Activated effector memory CD4-positive, alpha-beta T cell treated with Interleukin-2 at 50 U/mL for 16 hours (primary cell): Measurements from ENCODE around the gene IGF2BP2.
"Not testable (repeated sequence)": the region's sequence is repeated elsewhere in the genome, so short reads cannot be mapped to it uniquely, and the experiment has no call there.

Experiments used
- DNase-seq: peaks from one replicate; pipeline ENCODE4 v3.0.0-alpha.2; 2020

The IGF2BP2 gene

DNA sequence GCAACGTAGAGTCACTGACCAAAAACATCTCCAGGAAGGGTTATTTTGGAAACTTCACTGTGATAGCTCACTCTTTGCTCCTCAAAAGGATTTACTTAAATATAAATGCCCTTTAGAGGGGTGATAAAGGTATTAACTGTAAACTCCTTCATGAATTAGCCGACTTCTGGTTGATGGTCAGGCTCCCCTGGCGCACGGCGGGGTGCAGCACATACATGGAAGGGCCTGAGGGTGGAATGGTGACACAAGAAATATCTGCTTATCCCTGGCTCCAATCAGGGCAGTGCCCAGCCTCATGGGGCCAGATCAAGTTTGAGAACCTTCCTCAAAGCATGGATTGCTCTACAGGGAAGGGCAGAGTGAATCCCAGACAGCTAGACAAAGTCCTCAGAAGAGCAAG, 116.5 kb downstream of the IGF2BP2 start:
- DNase-seq = no peak

DNA sequence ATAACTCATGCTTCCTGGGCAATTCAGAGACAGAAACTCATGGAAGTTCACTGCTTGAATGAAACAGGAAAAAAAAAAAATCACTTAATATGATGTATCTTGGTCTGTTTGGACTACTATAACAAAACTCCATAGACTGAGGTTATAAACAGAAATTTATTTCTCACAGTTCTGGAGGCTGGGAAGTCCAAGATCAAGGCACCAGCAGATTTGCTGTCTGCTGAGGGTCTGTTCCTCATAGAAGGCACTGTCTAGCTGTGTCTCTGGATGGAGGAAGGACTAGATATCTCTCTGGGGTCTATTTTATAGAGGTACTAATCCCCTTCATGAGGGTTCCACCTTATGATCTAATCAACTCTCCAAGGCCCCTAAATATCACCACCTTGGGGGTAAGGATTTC, 119.3 kb downstream of the IGF2BP2 start:
- no peak for DNase-seq

DNA sequence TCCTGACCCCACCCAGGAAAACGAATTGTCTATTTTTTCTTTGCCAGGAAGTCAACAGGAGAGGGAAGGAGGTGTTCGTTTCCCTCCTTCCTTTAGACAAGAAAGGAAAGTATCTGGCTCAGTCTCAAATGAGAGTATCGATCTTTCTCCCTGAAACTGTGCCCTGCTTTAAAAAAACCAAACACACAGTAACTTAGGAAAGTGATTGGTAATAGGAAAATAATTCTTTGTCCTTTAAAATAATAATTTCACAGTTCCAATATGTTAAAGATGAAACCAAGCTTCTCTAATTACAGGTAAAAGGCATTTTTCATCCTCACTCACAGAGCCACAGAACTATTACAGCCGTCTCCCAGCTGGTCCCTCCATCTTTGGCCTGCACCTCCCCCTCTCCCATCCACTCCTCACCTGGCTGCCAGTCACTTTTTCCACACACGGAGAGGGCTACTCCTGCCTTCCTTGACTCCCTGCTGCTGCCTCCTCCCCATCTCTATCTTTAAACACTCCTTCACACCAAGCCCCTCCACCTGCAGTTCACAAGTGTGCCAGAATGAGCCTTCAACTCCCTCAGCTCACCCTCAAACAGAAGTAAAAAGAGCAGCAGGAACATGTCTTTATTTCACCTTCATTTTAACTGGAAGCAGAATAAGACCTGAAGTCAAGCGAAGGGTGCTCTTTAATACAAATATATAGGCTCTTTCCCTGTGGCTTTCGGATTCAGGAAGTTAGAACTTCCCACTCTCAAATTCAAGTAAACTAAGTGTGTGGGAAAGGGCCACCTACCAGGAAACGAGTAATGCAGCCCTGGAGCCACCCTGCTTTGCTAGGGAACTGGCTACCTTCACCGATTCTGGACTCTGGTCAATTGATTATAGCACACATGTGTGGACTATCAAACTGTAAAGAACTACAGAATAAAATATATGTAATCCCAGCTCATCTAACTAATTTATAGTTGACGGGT, 122.3 kb downstream of the IGF2BP2 start:
- DNase-seq = no peak

DNA sequence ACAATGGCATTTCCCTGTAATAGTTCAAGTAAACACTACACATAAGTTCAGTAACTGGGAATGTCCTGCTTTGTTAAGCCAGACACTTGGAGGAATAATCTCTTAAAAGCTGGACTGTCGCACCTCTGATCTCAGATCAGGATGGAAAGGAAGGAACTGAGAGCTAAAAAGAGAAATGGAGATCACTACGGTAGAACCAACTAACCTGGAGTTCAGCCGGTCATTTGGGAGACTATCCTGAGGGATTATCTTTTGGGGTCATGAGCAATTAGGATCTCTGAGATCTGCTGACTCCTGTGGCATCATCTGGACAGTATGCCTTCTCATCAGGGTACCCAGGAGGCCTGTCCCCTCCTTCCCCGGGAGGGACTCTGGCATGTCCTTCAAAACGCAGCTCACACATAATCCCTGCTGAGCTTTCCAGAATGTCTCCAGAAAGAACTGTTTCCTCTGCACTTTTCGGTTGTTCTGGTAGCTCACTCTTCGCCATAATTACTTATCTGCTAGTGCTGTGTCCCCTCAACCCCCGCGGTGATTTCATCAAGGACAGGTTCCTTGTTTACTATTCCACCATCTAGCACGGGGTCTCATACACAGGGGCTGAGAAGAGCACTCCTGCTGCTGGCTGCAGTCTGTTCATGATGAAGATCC, 123.1 kb downstream of the IGF2BP2 start:
- DNase-seq = no peak

DNA sequence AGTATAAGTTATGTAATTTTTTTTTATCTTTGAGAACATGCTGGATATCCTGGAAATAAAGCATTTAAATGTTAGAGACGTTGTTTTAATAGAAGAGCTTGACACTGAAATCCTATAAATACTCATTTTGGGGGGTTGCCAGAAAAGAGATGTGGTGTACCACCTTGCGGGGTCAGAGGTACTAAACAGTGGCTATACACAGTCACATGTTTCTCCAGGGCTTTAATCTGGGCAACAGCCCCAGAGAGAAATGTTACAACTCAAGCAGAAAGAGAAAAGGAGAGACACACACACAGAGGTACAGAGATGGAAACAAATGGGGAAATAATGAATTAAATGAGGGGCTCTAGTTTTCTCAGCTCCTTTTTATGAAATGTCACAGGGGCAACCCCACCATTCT, 124.9 kb downstream of the IGF2BP2 start:
- DNase-seq = no peak

DNA sequence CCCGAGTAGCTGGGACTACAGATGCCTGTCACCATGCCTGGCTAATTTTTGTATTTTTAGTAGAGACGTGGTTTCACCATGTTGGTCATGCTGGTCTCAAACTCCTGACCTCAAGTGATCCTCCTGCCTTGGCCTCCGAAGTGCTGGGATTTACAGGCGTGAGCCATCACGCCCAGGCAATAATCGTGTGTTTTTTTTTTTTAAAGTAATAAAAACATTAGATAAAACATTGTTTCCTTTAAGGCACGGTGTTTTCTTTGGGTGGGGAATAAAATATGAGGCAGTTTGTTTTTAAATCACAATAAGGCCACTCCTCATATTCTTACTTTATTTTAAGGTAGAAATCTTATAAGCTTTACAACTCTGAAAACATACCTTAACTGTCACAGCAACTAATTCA, 127.6 kb downstream of the IGF2BP2 start:
- DNase-seq = not testable (repeated sequence)

DNA sequence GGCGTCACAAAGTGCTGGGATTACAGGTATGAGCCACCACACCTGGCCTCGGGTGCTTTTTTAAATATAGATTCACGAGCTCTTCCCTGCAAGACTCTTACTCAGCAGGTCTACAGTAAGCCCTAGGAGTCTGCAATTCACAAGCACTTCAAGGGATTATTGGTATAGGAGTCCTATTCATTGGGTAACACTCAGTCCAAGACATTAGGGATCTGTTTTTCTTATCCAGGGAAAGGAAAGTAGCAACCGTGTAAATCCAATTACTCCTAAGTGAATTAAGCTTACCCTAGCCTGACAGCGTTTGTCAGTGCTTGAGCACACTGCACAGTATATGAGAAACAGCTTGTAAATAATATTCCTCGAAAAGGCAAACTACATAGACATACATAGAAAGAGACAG, 128.8 kb downstream of the IGF2BP2 start:
- no peak for DNase-seq

DNA sequence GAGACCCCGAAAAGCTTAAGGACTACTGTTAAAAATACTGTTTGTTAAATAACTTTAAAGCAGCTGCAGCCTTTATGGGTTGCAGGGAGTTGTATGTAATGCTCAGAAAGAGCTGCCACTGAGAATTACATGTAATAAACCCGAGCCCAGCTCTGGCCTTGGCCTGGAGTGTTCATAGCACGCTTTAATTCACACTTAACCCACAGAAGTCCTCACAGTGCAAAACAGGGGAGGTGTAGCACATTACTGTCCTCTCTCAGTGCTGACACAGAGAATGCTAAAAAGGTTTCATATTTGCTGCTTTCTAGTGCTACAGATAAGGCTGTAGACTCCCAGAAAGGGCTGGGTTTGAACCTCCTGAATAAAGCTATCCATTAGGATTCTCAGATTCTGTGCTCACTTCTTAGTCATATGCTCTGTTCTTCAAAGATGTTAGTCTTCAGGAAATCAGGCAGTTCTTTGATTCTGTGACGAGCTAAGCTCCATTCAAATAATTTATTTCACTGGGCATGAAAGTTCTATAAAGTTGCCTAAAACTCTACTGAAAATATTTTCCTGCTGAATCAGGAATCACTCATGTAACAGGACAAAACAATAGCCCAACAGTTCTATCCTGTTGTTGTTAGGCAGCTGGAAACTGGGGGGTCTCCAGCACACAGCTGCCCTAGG, 130.7 kb downstream of the IGF2BP2 start:
- no peak for DNase-seq

DNA sequence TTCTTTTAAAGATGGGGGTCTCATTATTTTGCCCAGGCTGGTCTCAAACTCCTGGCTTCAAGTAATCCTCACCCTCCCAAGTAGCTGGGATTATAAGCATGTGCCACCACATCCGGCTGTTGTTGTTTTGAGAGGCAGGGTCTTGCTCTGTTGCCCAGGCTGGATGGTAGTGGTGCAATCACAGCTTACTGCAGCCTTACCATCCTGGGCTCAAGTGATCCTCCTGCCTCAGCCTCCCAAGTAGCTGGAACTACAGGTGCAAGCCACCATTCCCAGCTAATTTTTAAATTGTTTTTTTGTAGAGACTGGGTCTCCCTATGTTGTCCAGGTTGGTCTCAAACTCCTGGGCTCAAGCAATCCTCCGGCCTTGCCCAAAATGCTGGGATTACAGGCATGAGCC, 133.2 kb downstream of the IGF2BP2 start:
- DNase-seq = no peak

DNA sequence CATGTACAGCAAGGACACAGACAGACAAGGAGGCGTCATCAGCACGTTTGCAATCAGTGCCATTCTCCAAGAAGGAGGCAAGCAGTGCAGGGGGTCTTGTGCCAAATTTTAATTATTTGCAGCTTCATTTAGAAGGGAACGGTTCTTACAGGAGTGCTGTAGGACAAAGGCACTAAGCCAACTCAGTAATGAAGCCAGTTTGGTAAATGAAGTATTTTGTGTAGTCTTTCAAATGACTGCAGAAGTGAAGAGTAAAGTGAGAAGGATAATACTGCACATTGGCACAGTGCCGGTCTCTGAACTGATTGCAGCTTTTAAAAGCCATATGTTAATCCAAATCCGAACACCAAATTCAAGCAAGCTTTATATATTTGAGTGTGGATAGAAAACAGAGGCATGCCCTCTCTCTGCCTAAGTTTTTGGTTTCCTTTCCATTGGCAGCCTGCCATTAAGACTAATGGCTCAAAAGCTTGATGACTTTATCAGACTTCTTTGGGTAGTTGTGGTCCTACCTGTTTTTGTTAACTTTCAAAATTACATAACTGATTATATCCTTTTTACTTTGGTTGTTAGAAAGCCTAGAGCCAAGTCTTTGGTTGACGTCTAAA, 137.5 kb downstream of the IGF2BP2 start:
- no peak for DNase-seq

DNA sequence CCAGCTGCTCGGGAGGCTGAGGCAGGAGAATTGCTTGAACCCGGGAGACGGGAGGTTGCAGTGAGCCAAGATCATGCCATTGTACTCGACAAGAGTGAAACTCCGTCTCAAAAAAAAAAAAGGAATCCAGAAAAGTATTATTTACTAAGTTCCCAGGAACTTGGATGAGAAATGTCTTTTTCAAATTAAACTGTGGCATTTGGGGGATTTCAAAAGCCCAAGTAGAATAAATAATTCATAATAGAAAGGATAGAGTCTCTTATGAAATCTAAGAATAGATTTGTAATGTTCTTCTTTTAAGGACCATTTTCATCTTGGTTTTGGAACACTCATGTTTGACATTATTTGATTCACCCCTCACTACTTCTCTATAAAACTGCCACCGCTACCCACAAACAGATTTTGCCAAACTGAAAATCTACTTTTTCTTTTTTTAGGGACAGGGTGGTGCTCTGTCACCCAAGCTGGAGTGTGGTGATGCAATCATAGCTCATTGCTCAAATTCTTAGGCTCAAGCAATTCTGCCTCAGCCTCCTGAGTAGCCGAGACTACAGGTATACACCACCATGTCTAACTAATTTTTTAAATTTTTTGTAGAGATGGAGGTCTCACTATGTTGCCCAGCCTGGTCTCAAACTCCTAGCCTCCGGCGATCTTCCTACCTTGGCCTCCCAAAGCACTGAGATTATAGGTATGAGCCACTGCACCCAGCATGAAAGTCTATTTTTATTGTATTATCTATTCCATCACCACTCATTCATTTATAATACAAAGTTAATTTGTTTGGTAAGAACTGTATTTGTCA, 139.4 kb downstream of the IGF2BP2 start:
- DNase-seq = no peak

DNA sequence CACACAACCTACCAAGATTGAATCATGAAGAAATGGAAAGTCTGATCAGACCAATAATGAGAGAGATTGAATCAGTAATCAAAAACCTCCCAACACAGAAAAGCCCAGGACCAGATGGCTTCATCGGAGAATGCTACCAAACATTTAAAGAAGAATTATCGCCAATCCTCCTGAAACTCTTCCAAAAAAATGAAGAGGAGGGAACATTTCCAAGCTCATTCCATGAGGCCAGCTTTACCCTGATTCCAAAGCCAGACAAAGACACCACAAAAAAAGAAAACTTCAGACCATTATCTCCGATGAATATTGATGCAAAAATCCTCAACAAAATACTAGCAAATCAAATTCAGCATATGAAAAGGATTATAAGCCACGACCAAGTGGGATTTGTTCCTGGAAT, 144.6 kb downstream of the IGF2BP2 start:
- no peak for DNase-seq

DNA sequence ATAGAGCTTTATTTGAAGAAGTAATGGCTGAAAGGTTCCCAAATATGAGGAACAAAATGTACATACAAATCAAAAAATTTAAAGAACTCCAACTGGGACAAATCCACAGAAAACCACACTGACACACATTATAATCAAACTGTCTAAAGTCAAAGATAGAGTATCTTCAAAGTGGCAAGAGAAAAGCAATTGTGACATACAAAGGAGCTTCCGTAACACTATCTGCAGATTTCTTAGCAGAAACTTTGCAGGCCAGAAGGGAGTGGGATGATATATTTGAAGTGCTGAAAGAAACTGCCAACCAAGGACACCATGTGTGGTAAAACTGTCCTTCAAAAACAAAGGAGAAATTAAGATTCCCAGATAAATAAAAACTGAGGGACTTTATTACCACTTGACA, 146.8 kb downstream of the IGF2BP2 start:
- no peak for DNase-seq

DNA sequence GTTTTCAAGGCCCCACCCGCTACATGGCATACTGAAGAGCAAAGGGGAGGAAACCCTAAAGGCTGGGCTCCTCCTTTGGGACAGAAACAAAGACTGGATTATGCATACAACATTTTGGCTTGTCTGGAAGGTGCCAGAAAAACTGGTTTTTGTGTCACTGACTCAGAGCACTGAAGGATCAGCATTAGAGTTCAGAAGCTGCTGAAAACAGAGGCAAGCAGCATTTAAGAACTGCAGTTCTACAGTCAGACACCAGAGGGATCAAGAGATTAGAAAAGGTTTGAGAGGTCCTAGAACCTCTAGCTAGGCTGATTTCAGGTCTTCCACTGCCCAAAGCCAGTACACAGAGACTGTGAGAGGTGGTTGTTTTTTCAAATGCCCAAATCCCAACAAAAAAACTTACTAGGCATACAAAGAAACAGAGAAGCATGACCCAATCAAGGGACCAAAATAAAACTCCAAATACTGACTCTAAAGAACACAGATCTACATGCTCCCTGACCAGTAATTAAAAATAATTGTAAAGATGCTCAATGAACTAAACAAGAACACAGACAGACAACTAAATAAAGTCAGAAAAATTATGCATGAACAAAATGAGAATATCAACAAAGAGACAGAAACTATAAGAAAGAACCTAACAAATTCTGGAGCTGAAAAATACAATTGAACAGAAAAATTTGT, 147.6 kb downstream of the IGF2BP2 start:
- no peak for DNase-seq

DNA sequence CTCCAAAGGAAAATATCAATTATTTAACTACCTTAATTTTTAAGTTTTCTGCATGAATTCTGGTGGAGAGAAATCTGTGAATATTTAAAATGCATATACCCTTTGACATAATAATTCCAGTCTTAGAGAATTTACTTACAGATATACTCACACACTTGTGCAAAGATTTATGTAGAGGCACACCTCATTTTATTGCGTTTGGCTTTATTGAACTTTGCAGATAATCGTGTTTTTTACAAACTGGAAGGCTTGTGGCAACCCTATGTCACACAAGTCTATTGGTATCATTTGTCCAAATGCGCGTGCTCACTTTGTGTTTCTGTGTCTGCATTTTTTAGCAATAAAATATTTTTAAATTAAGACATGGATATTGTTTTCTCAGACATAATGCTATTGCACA, 157.3 kb downstream of the IGF2BP2 start:
- no peak for DNase-seq

DNA sequence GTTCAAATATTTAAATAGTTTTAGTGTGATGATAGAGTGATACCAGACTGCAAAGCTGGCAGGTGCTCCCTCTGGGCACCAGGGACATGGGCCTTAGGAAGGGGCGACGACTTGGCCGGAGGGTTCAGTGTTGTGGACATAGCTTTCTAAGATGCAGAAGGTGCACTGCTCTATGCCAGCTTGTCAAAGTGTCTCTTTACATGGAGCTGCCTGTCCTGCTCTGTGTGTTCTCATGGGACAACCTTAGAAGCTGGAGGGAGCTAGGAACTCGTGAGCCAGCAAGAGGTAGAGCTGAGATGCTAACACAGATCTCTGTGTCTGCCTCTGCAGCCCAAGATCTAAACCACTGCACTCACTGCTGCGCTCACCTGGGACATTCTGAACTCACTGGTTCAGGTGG, 160.9 kb downstream of the IGF2BP2 start:
- no peak for DNase-seq

DNA sequence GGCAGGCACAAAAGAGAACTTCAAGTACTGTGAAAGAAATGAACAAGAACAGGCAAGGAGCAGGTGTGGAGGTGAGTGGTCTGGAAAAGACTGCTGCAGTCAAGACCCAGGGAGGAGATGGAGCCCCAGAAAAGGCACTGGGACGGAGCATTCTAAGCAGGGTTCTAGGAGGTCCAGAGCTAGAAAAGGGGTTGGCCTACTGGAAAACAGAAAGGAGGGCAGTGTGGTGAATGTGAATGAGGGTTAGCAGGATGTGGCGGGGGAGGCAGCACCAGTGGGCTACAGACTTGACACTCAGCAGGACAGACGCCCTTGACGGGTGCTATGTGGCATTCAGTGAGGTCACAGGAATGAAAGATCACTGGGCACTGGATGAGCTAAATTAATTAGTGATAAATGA, 163.1 kb downstream of the IGF2BP2 start:
- no peak for DNase-seq

DNA sequence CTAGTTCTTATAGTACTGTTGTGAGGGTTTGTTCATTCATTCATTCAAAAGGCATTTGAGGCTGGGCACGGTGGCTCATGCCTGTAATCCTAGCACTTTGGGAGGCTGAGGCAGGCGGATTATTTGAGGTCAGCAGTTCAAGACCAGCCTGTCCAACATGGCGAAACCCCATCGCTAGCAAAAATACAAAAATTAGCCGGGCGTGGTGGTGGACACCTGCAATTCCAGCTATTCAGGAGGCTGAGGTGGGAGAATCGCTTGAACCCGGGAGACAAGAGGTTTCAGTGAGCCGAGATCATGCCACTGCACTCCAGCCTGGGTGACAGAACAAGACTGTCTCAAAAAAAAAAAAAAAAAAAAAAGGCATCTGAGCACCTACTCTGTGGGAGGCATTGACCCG, 163.5 kb downstream of the IGF2BP2 start:
- not testable (repeated sequence) for DNase-seq

DNA sequence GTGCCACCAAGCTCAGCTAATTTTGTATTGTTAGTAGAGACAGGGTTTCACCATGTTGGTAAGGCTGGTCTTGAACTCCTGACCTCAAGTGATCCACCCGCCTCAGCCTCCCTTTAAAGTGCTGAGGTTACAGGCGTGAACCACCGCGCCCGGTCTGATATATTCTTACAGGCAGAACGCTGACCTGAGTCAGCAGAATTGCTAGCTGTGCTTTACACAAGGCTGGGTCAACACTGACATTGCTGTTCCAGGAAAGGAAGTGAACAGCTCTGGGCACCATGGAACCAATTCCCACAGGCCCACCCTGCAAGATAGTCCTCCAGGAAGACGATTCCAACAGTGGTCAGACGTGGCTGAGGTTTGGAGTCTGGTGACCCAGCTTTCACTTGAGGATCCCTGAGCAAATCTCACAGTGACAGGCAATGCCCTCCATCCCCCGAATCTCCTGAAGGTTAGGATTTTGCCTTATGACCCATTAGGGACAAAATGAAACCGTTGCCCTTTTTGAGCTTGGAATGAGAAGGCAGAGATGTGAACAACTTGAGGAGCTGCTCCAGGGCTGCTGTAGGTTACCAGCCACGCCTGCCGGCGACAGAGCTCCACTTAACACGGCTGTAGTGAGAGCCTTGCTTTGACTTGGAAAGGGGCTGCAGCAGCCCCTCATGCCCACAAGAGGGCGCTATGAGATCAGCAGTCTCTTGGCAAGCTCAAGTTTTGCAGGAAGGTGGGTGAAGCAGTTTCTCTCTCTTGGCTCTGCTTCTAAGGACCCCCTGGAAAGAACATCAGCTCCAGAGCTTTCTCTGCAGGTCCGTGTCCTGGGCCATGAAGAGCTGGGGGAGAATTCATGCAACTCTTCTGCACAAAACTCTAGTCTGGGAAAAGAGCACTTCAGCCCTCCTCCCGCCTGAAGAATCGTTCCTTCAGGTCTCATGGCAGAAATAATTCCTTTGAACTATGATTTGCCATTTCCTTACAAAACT, 164.6 kb downstream of the IGF2BP2 start:
- peak; percentile 30 for DNase-seq

DNA sequence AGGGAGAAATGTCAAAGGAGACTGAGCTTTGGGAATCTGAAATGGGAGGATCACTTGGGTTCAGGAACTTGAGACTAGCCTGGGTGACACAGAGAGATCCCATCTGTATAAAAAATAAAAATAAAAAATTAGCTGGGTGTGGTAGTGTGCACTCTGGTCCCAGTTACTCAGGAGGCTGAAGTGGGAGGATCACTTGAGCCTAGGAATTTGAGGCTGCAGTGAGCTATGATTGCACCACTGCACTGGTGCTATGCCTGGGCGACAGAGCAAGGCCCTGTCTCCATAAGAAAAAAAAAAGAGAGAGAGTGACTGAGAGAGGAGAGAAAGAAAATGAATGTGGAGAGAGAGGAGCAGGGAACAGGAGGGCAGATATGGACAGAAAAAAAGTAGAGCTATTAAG, 165.9 kb downstream of the IGF2BP2 start:
- no peak for DNase-seq

DNA sequence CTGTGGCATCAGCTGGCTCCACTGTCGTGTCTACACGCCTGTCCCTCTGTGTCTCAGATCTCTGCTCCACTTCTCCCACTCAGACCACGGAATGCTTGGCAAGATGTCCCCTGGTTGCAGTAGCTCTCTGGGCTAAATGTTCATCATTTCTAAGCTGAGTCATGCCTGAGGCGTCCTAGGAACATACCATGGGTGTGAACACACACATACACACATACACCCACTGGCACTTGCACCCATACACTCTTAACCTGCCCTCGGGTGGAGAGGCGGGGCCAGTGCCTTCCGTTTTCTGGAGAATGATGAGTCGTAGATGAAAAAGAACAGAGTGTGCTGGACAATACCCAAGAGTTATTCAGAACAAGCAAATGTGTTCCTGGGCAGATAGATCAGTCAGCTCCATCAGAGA, 166.3 kb downstream of the IGF2BP2 start:
- no peak for DNase-seq
